ENCODE data around the gene HOOK1.
A peak's percentile ranks its signal among the peaks of the same experiment; 100 is the strongest.
"Not testable (repeated sequence)": the region's sequence is repeated elsewhere in the genome, so short reads cannot be mapped to it uniquely, and the experiment has no call there.

Gene HOOK1

DNA sequence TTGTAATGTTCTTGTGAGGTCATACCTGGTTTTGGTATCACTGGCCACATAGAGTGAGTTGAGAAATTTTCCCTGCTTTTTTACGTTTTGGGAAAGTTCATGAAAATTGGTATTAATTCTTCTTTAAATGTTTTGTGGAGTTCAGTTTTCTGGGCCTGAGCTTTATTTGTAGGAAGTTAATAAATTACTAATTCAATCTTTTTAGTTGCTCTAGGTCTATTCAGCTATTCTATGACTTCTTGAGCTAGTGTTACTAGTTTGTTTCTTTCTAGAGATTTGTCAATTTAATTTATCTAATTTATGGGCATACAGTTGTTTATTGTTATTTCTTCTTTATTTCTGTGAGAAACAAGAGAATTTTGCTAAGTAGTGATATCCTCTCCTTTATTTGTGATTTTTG, 37.4 kb downstream of the HOOK1 start:
- Histone ChIP-seq H2BK120ac (ENCODE audit: low read depth, low read length) (no peak overlapping the region), H2AK5ac (ENCODE audit: low read length) (no peak overlapping the region), H3K4me3 (ENCODE audit: low read length) (no peak overlapping the region), H3K4ac (ENCODE audit: low read depth, low read length) (no peak overlapping the region), H3K27ac (ENCODE audit: low read depth, low read length) (no peak overlapping the region), H3K27me3 (ENCODE audit: insufficient read depth, low read length, poor library complexity) (no peaks in the 10 kb centered on the region), H3K9ac (ENCODE audit: low read length) (no peak overlapping the region), H3K79me2 (ENCODE audit: control insufficient read depth, insufficient read depth, low read length) (no peaks in the 10 kb centered on the region), H2BK5ac (ENCODE audit: low read length) (no peak overlapping the region), H2BK15ac (replicated peaks; ENCODE audit: low read depth) (no peak overlapping the region), H3K56ac (ENCODE audit: low read length) (no peak overlapping the region), H3K18ac (ENCODE audit: low read length) (no peak overlapping the region), H3K79me1 (ENCODE audit: low read length) (no peaks in the 10 kb centered on the region), H3K36me3 (ENCODE audit: control insufficient read depth, insufficient read depth, low read length) (no peaks in the 10 kb centered on the region), H3K4me2 (ENCODE audit: low read length) (no peak overlapping the region), H3K4me1 (ENCODE audit: control insufficient read depth, low read depth, low read length) (no peaks in the 10 kb centered on the region), H3K23ac (ENCODE audit: low read length) (no peak overlapping the region), H4K8ac (ENCODE audit: low read depth, low read length) (no peak overlapping the region), H4K5ac (ENCODE audit: low read length) (no peak overlapping the region)
- WGBS (ENCODE audit: extremely low coverage, insufficient coverage, low lambda C conversion rate), result no CpG with 5 or more reads among the region's 1 CpG
- no peak for DNase-seq

DNA sequence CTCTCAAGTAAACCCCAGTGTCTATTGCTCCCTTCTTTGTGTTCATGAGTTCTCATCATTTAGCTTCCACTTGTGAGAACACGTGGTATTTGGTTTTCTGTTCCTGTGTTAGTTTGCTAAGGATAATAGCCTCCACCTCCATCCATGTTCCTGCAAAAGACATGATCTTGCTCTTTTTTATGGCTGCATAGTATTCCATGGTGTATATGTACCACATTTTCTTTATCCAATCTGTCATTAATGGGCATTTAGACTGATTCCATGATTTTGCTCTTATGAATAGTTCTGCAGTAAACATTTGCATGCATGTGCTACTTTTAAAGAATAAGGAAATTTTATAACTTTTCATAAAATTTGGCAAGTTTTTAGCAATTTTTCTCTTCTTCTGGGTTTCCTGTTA, 40.5 kb downstream of the HOOK1 start:
- H2BK15ac ChIP-seq (replicated peaks; ENCODE audit: low read depth); H3K4me3 ChIP-seq (ENCODE audit: low read length); H4K8ac ChIP-seq (ENCODE audit: low read depth, low read length); H2BK5ac ChIP-seq (ENCODE audit: low read length); H3K79me2 ChIP-seq (ENCODE audit: control insufficient read depth, insufficient read depth, low read length); H2AK5ac ChIP-seq (ENCODE audit: low read length); H4K5ac ChIP-seq (ENCODE audit: low read length); H3K36me3 ChIP-seq (ENCODE audit: control insufficient read depth, insufficient read depth, low read length); H3K27ac ChIP-seq (ENCODE audit: low read depth, low read length); H3K27me3 ChIP-seq (ENCODE audit: insufficient read depth, low read length, poor library complexity); H3K79me1 ChIP-seq (ENCODE audit: low read length); DNase-seq; H3K18ac ChIP-seq (ENCODE audit: low read length); H3K4ac ChIP-seq (ENCODE audit: low read depth, low read length); H2BK120ac ChIP-seq (ENCODE audit: low read depth, low read length); H3K56ac ChIP-seq (ENCODE audit: low read length); H3K9ac ChIP-seq (ENCODE audit: low read length); H3K4me1 ChIP-seq (ENCODE audit: control insufficient read depth, low read depth, low read length); H3K23ac ChIP-seq (ENCODE audit: low read length); H3K4me2 ChIP-seq (ENCODE audit: low read length): not testable (repeated sequence)
- no CpG with 5 or more reads among the region's 1 CpG for WGBS (ENCODE audit: extremely low coverage, insufficient coverage, low lambda C conversion rate)

DNA sequence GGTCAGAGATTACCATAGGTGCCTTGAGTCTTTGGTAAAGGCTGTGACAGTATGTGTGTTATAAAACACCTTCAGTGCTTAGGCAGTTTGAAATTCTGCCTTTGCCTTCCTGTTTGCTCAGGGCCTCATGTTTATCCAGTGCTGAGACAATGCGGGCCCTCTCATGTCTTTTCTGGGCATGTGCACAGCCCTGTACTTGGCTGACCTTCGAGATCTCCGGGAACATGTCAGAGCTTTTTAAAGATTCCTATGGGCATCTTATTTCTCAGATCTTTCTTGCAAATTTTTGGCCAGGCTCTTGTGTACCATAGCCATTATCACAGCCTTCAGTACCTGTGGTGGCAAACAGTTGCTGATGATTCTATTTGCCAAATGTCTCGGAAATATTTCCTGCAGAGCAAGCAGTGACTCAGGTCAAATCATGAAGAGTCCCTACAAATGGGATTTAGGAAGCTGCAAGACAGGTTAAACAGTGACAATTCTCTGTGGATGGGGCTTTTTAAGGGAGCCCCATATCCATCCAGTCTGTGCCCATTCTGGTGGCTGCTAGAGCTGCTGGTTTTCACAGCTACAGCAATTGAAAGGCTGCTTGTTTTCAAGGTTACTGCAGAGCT, 42.1 kb downstream of the HOOK1 start:
- no peaks in the 10 kb centered on the region for H3K79me2 ChIP-seq (ENCODE audit: control insufficient read depth, insufficient read depth, low read length)
- no peak overlapping the region for H3K4ac ChIP-seq (ENCODE audit: low read depth, low read length)
- no peaks in the 10 kb centered on the region for H3K27me3 ChIP-seq (ENCODE audit: insufficient read depth, low read length, poor library complexity)
- DNase-seq, result peak; percentile 13
- H3K36me3 ChIP-seq (ENCODE audit: control insufficient read depth, insufficient read depth, low read length), result no peaks in the 10 kb centered on the region
- H3K4me1 ChIP-seq (ENCODE audit: control insufficient read depth, low read depth, low read length), result no peaks in the 10 kb centered on the region
- H4K5ac ChIP-seq (ENCODE audit: low read length), result no peak overlapping the region
- WGBS (ENCODE audit: extremely low coverage, insufficient coverage, low lambda C conversion rate), result no CpG with 5 or more reads among the region's 4 CpGs
- no peak overlapping the region for H2BK120ac ChIP-seq (ENCODE audit: low read depth, low read length)
- H3K27ac ChIP-seq (ENCODE audit: low read depth, low read length), result no peak overlapping the region
- H3K18ac ChIP-seq (ENCODE audit: low read length), result no peak overlapping the region
- H4K8ac ChIP-seq (ENCODE audit: low read depth, low read length), result no peak overlapping the region
- no peak overlapping the region for H2BK5ac ChIP-seq (ENCODE audit: low read length)
- no peak overlapping the region for H3K9ac ChIP-seq (ENCODE audit: low read length)
- H2BK15ac ChIP-seq (replicated peaks; ENCODE audit: low read depth), result no peak overlapping the region
- no peak overlapping the region for H3K4me2 ChIP-seq (ENCODE audit: low read length)
- H3K4me3 ChIP-seq (ENCODE audit: low read length), result no peak overlapping the region
- no peaks in the 10 kb centered on the region for H3K79me1 ChIP-seq (ENCODE audit: low read length)
- no peak overlapping the region for H3K23ac ChIP-seq (ENCODE audit: low read length)
- no peak overlapping the region for H3K56ac ChIP-seq (ENCODE audit: low read length)
- H2AK5ac ChIP-seq (ENCODE audit: low read length), result no peak overlapping the region

DNA sequence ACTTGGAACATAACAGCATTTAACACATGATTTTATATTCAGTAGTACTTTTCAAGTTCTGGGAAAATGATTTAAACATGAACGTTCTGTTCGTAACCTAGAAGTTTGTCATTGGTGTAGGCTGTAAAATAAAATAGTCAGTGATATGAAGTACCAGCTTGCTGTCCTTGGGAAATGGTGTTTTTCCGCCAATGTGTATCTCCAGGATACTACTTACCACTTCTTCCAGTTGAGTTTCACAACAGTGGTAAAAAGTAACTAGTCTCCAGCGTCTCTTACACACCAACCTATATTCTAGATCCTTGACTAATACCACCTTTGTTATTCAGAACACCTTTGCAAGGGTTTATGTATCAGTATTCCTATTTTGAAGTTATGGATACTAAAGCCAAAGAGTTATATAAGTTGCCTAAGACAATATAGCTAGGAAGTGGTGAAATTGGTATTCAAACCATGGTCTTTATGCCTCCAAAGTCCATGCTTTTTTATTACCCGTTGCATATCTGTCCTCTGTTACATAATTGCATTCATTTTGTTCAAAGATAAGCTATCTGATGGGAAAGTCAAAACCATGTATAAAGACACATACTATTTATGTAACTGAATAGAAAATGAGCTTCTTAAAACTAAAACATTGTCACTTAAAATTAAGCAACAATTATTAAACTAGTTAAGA, 43.1 kb downstream of the HOOK1 start:
- Histone ChIP-seq H3K56ac (ENCODE audit: low read length) (no peak overlapping the region), H3K27ac (ENCODE audit: low read depth, low read length) (no peak overlapping the region), H3K4me2 (ENCODE audit: low read length) (no peak overlapping the region), H3K18ac (ENCODE audit: low read length) (no peak overlapping the region), H4K8ac (ENCODE audit: low read depth, low read length) (no peak overlapping the region), H3K4ac (ENCODE audit: low read depth, low read length) (no peak overlapping the region), H3K23ac (ENCODE audit: low read length) (no peak overlapping the region), H2AK5ac (ENCODE audit: low read length) (no peak overlapping the region), H3K36me3 (ENCODE audit: control insufficient read depth, insufficient read depth, low read length) (no peaks in the 10 kb centered on the region), H4K5ac (ENCODE audit: low read length) (no peak overlapping the region), H3K79me2 (ENCODE audit: control insufficient read depth, insufficient read depth, low read length) (no peaks in the 10 kb centered on the region), H2BK5ac (ENCODE audit: low read length) (no peak overlapping the region), H3K4me1 (ENCODE audit: control insufficient read depth, low read depth, low read length) (no peaks in the 10 kb centered on the region), H3K4me3 (ENCODE audit: low read length) (no peak overlapping the region), H3K79me1 (ENCODE audit: low read length) (no peaks in the 10 kb centered on the region), H2BK15ac (replicated peaks; ENCODE audit: low read depth) (no peak overlapping the region), H2BK120ac (ENCODE audit: low read depth, low read length) (no peak overlapping the region), H3K9ac (ENCODE audit: low read length) (no peak overlapping the region), H3K27me3 (ENCODE audit: insufficient read depth, low read length, poor library complexity) (no peaks in the 10 kb centered on the region)
- DNase-seq, result no peak
- WGBS (ENCODE audit: extremely low coverage, insufficient coverage, low lambda C conversion rate), result no CpG with 5 or more reads among the region's 5 CpGs

DNA sequence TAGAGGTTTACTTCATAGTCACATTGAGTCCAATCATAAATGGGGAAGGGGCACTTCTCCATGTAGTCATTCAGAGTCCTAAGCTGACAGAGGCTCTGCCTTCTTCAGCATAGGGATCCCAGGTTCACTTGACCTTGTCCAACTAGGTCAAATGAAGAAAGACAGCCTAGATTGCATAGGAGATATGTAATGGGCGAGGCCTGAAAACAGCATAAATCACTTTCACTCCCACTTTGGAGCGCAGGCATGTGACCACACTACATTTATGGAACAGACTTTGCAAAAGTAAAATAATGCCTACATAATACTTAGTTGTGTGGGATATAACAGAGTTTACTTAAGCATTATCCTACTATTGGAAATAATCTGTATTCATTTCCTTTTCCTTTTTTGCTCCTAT, 51.7 kb downstream of the HOOK1 start:
- no peak overlapping the region for H3K4me3 ChIP-seq (ENCODE audit: low read length)
- H3K9ac ChIP-seq (ENCODE audit: low read length), result no peak overlapping the region
- H3K27ac ChIP-seq (ENCODE audit: low read depth, low read length), result no peak overlapping the region

DNA sequence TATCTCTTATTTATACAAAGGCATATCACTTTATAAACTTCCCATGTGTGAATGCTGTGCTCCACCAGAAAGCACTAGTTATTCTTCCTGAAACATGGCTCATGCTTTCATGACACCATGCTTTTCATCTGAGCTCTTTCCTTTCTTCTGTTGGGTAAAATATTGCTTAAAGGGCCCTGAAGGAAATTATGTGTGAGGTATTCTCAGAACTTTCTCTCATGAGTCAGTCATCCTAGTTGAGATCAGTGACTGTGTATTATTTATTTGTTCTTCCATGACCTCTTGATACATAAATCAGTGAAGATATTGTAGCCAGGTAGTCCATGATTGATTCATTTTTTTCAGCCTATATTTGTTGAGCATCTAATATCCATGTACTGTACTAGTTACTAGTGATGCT, 57.0 kb downstream of the HOOK1 start:
- Histone ChIP-seq H4K8ac (ENCODE audit: low read depth, low read length) (no peak overlapping the region), H2BK5ac (ENCODE audit: low read length) (no peak overlapping the region), H4K5ac (ENCODE audit: low read length) (no peak overlapping the region), H3K4me1 (ENCODE audit: control insufficient read depth, low read depth, low read length) (no peaks in the 10 kb centered on the region), H3K79me1 (ENCODE audit: low read length) (no peaks in the 10 kb centered on the region), H2BK15ac (replicated peaks; ENCODE audit: low read depth) (no peak overlapping the region), H3K4ac (ENCODE audit: low read depth, low read length) (no peak overlapping the region), H2AK5ac (ENCODE audit: low read length) (no peak overlapping the region), H3K9ac (ENCODE audit: low read length) (no peak overlapping the region), H3K27me3 (ENCODE audit: insufficient read depth, low read length, poor library complexity) (no peaks in the 10 kb centered on the region), H2BK120ac (ENCODE audit: low read depth, low read length) (no peak overlapping the region), H3K18ac (ENCODE audit: low read length) (no peak overlapping the region), H3K27ac (ENCODE audit: low read depth, low read length) (no peak overlapping the region), H3K4me2 (ENCODE audit: low read length) (no peak overlapping the region), H3K79me2 (ENCODE audit: control insufficient read depth, insufficient read depth, low read length) (no peaks in the 10 kb centered on the region), H3K23ac (ENCODE audit: low read length) (no peak overlapping the region), H3K36me3 (ENCODE audit: control insufficient read depth, insufficient read depth, low read length) (no peaks in the 10 kb centered on the region), H3K56ac (ENCODE audit: low read length) (no peak overlapping the region), H3K4me3 (ENCODE audit: low read length) (no peak overlapping the region)
- no peak for DNase-seq

More for the DNA sequence above, 51.7 kb downstream of the HOOK1 start:
- Histone ChIP-seq H3K36me3 (ENCODE audit: control insufficient read depth, insufficient read depth, low read length) (no peaks in the 10 kb centered on the region), H3K4ac (ENCODE audit: low read depth, low read length) (no peak overlapping the region), H3K4me1 (ENCODE audit: control insufficient read depth, low read depth, low read length) (no peaks in the 10 kb centered on the region), H2BK5ac (ENCODE audit: low read length) (no peak overlapping the region), H2AK5ac (ENCODE audit: low read length) (no peak overlapping the region), H3K4me2 (ENCODE audit: low read length) (no peak overlapping the region), H3K23ac (ENCODE audit: low read length) (no peak overlapping the region), H2BK120ac (ENCODE audit: low read depth, low read length) (no peak overlapping the region), H3K27me3 (ENCODE audit: insufficient read depth, low read length, poor library complexity) (no peaks in the 10 kb centered on the region), H3K18ac (ENCODE audit: low read length) (no peak overlapping the region), H3K79me2 (ENCODE audit: control insufficient read depth, insufficient read depth, low read length) (no peaks in the 10 kb centered on the region), H4K8ac (ENCODE audit: low read depth, low read length) (no peak overlapping the region), H3K79me1 (ENCODE audit: low read length) (no peaks in the 10 kb centered on the region), H3K56ac (ENCODE audit: low read length) (no peak overlapping the region), H2BK15ac (replicated peaks; ENCODE audit: low read depth) (no peak overlapping the region), H4K5ac (ENCODE audit: low read length) (no peak overlapping the region)
- no peak for DNase-seq
- WGBS (ENCODE audit: extremely low coverage, insufficient coverage, low lambda C conversion rate), result no CpG with 5 or more reads among the region's 2 CpGs

Measured in mesendoderm (in vitro differentiated cells).